GM19351 (cell line): ENCODE measurements around the gene DPT.

Experiments used
- ATAC-seq: cut with Tn5 transposase; IDR thresholded peaks from one replicate; pipeline ENCODE4 v1.9.1; 2021; ENCODE audit warnings: mild to moderate bottlenecking, moderate library complexity; ENCODE audit not compliant: unreplicated experiment

Gene DPT

DNA sequence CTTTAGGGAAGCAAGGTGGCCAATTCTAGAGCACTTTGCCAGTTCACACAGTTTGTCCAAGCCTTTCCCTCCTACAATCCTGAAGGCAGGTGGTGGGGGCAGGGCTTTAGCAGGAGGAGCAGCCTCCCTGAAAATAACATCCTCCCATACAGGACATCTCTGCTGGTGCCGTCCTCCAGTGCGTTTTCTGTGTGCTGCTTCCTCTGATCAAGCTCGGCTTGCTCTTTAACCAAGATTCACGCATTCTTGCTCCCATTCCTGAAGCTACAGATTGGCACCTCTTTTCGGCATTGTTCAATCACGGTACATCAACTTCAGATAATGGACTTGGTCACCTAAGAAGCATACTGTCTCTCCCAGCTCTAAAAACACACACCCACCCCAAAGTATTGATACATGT, 7.5 kb upstream of the DPT start:
- no peak for ATAC-seq

- ATAC-seq: no peak
These were observed 7.0 kb upstream of the DPT start for GRCh38 chr1:168735974-168736373.

- ATAC-seq: no peak
These were observed 5.9 kb upstream of the DPT start for GRCh38 chr1:168734946-168735345.

GRCh38 chr1:168734271-168734670, 5.3 kb upstream of the DPT start:
- no peak for ATAC-seq

GRCh38 chr1:168733241-168733640, 4.2 kb upstream of the DPT start:
- ATAC-seq: no peak

GRCh38 chr1:168732736-168733135, 3.7 kb upstream of the DPT start:
- no peak for ATAC-seq

- no peak for ATAC-seq
These were observed 2.4 kb upstream of the DPT start for GRCh38 chr1:168731244-168731953.

DNA sequence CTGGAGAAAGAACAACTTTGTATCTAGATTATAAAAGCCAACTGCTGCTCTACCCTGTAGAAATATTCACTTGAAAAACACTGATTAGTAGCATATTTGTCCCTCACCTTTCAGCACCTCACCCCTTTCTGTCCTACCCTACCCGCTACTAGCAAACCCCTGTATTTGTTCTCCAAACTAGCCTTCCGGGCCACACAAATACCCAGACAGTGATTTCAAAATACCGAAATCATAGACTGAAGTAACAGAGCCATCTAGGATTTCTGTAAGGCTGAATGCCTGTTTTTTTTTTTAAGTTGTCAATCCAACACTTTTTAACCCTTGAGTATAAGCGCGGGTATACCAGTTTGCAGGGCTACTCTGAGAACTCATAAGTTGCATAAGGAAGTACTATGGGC, 398 bp upstream of the DPT start:
- no peak for ATAC-seq

DNA sequence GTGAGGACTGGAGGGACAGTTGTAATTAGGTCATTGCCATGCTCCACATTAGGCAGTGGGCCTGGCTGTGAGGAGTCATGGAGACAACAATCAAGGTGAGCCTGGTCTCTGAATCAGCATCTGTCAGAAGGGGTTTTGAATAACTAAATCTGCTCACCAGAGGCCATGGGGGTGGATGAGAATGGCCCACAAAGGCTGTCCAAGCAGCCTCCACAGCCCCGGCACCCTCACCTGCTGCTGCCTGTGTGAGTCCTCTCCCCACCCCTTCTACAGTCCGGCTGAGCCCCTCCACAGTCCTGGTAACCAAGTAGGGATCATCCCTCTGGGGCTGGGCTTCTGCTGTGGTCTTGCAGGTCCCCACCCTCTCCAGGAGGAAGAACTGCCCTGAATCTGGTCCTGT, 2.3 kb downstream of the DPT start:
- ATAC-seq: no peak

DNA sequence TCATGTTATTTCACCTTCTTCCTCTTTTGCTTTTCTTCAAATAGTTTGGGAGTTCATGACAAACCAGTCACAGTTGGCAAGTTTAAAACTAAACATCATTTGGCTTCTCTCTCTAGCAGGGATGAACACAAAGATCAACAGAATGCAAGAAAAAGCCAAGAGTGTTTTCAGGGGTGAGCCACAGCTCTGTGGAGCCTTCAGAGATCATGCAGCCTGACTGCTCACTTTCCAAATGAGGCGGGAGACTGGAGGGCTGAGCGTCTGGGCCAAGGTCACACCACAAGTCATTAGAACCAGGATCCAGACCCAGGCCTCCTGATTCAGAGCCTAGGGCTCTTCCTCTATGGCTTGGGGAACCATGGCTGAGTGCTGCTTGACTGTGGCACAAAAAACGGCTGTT, 2.7 kb downstream of the DPT start:
- ATAC-seq: no peak

DNA sequence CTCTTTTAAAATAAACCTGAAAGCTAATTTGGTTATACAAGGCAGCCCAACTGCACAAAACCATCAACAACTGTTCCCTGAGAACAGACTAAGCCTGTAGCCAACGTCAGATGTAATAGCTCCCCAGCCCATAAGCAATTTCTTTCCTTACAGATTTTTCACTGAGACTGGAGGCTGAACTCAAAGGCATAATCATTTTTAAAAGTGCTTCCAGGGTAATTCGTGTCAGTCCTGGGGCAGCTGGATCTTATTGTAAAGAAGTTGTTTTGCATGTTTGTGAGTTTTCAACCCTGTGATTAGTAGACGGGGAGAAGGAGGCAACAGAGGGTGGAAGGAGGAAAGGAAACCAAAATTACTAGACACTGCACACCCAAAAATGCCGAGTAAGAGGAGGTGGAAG, 3.2 kb downstream of the DPT start:
- no peak for ATAC-seq

GRCh38 chr1:168725060-168725459, 3.9 kb downstream of the DPT start:
- no peak for ATAC-seq

- no peak for ATAC-seq
These were observed 6.0 kb downstream of the DPT start for GRCh38 chr1:168723000-168723399.

- no peak for ATAC-seq
These were observed 8.2 kb downstream of the DPT start for GRCh38 chr1:168720839-168721238.

DNA sequence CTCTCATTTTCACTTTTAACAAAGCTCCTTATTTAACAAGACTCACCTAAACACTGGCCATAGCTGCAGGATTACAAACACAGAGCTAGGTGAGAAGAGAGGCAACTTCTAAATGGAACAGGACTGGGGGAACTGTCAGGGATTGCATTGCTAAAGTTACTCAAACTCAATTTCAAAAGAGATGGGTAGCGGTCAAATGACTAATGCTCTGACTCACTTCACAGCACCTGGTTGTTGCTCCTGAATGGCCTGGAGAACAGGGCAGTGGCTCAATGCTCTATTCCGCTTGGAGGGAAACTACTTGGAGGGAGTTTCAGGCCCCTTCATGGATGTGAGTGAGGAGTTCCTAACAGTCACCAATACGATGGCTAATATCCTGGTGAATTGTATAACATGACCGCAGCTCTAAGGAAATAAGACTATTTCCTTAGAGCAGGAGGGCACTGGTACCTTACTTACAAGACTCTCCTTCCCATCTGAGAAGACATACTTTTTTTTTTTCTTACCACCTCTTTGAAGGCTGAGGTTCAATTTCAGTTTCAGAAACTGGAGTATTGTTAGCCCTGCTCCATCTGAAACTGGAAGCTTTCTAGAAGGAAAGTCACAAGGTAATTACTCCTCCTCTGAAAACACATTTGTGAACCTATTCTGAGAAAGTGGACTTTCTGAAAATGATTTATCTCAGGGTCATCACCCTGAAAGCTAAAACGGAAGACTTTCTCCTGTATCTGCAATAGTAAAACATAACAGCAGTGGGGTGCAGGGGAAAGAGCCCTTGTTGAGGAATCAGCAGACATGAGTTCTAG, 9.5 kb downstream of the DPT start:
- peak; percentile 76 for ATAC-seq

DNA sequence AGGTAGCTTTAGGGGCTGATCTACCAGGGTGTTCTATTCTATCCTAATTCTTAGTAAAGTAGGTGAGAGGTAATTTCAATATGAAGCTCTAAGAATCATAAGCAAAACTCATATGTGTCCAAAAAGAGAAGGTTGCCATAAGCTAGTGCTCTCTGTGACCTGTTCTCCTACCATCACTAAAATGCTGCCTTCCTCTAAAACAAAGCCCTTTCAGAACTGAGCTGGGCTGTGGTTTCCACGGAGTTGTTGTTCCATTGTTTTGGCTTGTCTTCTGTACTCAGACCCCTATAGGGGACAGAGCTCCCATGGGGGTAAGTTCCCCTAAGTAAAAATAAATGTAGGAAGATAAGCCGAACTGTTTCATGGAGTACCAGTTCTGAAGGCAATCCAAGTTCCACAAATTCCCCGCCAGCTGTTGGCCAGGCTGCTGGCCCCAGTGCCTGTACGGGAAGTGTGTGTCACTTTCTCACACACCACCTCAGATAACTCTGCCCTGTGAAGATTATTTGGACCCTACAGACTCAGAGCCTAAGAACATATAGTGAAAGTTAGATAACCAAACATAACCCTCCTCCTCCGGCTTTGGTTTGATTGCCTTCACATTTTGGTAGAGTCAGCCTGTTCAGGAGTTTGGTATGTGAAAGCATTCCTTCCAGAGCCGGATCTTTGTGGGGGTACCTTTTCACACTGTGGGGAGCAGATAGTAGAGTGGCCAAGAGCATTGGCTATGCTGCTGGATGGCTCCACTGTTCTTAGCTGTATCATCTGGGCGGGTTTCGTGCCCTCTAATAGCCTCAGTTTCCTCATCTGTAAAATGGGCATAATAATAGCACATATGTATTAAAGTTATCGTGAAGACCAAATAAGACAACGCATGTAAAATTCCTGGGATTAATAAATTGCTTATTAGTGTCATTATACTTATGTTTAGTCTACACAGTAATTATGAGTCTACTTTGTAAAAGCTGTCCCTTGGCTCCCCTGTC, 10.8 kb downstream of the DPT start:
- no peak for ATAC-seq

DNA sequence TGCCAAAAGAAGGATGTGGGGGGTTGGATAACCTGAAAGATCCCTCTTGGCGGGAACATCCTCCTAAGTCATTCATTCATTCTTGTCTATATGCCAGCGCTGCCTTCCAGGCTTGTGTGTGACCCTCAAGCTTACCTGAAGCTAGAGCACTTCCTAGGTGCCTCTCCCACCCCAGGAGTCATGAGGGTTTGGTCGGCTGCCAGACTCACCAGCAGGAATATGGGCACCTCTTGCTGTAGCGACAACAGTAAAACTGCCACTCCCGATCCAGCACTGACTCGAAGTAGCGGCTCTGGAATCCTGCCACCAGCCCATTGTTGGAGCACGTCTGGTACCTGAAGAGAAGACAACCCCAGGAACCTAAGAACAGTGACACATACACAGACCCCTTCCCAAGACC, 15.0 kb downstream of the DPT start:
- no peak for ATAC-seq

DNA sequence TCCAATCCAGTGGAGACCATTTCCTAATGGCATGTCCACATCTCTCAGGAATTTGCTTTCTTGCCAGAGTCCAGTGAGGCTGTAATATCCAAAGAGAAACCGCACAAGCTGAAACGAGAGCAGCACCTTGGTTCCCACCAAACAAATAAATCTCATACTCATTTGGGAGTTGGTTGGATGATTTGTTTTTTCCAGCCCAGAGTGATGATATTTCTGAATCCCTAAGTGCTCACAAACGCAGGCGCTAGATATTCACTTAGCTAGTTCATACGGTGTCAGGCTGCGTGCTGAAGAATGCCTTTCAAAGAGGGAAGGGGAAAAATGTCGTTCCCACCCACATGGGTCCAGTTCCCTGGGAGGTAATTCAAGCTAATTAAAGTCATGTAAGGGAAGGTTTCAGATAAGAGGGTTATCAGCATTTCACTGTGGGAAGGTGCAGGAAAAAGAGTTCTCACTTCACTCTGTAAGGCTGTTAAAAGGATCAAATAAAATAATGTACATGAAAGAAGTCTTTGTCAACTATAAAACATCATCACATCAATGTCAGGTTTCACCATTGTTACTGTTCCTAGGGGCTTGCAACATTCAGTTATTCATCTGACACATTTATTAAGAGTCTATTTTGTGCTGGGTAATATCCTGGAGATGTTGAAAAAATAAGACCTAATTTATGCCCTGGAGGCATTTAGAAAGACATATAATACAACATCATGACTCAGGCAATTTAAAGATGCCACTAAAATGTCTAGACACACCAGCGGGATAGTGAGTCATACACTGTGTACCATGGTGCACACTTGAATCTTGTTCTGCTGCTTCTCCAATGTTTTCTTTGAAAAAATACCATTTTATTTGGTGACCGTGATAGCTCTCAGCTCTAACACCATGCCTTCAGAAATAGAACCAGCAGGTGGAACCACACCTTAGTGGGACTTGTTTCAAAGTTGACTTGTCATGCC, 19.3 kb downstream of the DPT start:
- no peak for ATAC-seq

DNA sequence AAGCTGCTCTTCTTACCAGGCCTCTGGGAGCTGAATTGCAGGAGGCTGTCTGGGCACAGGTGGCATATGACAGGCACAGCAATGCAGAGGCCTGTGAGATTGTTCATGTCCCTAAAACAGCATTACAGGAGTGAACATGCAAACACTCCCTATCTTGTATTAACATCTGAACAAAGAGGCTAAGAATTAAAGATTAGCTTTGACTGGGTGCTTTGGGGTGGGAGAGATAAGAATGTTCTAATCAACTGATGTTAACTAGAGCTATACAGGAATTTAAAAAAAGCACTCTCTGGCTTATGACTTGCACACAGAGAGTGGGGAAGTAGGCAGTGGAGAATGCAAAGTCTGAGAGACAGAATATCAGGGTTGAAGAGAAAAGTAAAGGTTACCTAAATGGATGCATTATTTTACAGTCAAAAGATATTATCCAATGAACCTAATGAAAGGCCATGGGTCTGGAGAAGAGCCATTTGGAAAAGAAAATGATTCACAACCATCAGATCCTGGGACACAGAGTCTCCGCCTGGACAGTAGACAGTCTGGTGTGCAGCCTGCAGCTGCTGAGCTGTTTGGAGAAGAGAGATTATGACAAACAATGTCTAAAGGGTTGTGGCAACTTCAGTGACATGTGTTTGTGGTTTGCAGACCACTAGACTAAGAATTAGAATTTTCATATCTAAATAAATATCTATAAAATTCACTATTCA, 20.2 kb downstream of the DPT start:
- no peak for ATAC-seq
